Pons (tissue), 1 donor: ENCODE results near the gene AFF3.
"Not testable (repeated sequence)": the region's sequence is repeated elsewhere in the genome, so short reads cannot be mapped to it uniquely, and the experiment has no call there.

Experiments used
- DNase-seq: peaks from one replicate; pipeline ENCODE4 v3.0.0-alpha.2; 2016; ENCODE audit warnings: low spot score

AFF3 gene

GRCh38 chr2:99545066-99545465 lies 597.3 kb downstream of the AFF3 start:
- DNase-seq, result no peak

- no peak for DNase-seq
Measured at GRCh38 chr2:99544608-99545007, 597.8 kb downstream of the AFF3 start.

DNA sequence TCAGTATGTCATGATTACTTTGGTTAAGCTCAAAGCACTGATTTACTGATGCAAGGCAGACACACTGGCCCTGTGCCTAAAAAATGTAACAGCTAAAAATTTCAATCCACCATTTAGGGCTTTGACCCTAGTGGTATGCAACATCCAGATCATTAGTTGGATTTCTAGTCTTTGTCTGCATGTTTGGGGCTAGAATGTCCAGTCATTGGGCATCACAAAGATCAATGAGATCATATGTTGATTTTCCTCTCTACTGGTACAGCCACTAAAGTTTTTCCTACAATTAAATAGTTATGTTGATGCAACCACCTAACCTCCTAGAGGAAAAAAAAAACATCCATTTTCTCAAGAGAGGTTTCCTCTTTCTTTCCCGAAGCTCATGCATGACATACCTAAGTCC lies 599.1 kb downstream of the AFF3 start:
- no peak for DNase-seq

DNA sequence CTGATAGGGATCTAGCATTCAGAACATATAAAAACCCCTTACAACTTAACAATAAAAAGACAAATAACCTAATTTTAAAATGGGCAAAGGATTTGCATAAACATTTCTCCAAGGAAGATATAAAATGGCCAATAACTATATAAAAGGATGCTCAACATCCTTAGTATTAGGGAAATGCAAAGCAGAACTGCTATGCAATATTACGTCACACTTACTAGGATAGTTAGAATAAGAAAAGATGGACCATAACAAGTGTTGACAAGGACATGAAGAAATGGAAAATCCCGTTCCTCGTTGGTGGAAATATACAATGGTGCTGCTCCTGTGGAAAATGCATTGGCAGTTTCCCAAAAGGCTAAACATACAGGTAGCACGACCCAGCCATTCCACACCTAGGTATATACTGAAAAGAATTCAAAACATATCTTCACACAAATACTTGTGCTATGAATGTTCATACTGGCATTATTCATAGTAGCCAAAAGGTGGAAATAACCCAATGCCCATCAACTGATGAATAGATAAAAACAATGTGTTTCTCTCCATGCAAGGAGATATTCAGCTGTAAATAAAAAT lies 604.4 kb downstream of the AFF3 start:
- DNase-seq, result no peak

- DNase-seq, result no peak
Measured at GRCh38 chr2:99524056-99524455, 618.3 kb downstream of the AFF3 start.

- no peak for DNase-seq
Measured at GRCh38 chr2:99522157-99522556, 620.2 kb downstream of the AFF3 start.

DNA sequence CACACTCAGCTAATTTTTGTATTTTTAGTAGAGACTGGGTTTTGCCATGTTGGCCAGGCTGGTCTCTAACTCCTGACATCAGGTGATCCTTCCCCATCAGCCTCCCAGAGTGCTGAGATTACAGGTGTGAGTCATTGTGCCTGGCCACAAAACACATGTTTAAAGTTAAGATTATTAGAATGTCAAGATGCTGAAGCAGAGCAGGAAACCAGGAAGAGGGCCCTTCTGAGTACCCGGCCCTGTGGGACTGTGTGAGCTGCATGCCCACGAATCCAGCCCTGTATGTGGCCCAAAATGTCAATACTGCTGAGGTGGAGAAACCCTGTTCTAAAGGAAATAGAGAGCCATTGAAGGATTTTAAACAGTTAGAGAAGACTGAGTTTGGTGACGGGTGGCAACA lies 621.6 kb downstream of the AFF3 start:
- no peak for DNase-seq

- no peak for DNase-seq
Measured at GRCh38 chr2:99520195-99520594, 622.2 kb downstream of the AFF3 start.

- DNase-seq, result no peak
Measured at GRCh38 chr2:99514357-99514756, 628.0 kb downstream of the AFF3 start.

DNA sequence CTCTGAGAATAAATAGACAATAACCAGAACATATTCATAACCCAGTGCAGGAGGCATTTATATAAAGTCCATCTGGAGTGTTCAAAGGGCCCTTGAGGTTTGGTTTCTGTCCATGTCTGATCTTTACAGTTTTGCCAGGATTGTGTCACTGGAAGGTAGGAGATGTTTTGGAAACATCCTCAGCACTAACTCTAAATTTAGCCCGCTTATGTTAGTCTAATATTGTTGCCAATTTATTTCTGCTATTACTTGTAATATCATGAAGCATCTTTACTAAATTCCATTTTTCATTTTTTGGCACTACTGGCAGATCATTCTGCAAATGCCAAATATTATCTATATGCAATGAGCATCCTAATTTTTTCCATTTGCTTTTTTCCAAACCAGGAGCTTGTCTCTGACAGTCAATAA lies 630.2 kb downstream of the AFF3 start:
- peak; percentile 7 for DNase-seq

GRCh38 chr2:99509387-99509786 lies 633.0 kb downstream of the AFF3 start:
- no peak for DNase-seq

GRCh38 chr2:99507937-99508818 lies 634.2 kb downstream of the AFF3 start:
- no peak for DNase-seq

DNA sequence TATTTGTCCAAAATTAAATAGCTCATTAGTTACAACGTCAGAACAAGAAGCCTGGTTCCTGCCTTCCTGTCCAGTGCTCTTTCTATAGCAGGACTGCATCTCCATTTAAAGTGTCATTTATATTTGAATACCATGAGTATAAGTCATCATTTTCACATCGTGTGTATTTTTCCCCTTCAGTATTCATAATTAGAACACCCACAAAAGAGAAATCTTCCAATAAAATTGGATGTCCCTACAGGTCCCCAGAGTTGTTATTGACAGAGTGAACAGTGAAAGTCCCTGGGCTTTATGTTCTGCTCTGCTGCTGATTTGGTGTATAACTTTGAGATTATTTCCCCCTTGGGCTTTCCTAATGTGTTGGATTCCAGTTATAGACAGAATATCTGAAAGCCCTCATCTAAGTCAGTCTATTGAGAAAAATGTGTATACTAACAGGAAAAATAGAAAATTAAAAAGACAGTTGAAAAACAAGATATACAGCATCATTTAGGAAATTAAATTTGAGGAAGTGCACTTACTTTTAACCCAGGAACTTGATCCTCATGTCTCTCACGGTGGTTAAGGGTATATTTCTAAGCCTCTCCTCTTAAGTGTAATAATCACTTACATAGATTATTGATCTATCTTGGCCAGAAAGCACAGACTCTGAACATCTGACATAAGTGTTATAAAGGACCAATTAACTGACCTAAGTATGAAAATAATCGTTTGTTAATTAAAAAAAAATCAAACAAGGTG lies 637.4 kb downstream of the AFF3 start:
- DNase-seq, result no peak

- DNase-seq, result not testable (repeated sequence)
Measured at GRCh38 chr2:99503662-99504416, 638.6 kb downstream of the AFF3 start.

GRCh38 chr2:99496021-99496420 lies 646.4 kb downstream of the AFF3 start:
- DNase-seq, result no peak
